ENCODE data around the gene PRR29. TPM values are rescaled to one million over a fixed set of nuclear protein-coding genes. Genes with fewer than 3 reads are reported as not detected.

Gene PRR29
- total and polyA plus RNA-seq, 2 donors (not counting 1 experiment from before 2014, with no cell fraction given): 0.03 TPM; not detected in 1

DNA sequence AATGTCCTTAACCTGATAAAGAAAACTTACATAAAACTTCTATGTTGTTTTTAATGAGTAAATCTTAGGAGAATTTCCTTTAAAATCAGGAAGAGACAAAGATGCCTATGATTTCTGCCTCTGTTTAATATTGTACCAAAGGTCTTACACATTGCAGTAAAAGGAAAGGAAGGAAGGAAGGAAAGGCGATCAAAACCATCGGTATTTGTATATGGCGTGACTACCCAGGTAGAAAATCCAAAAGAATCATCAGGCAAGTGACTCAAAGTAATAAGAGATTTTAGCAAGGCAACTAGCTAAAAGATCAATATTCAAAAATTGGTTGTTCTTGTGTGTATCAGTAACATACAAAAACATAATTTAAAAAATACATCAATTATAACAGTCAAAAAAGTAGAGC is 18.8 kb downstream of the PRR29 start:
- Histone ChIP-seq H3K36me3 (replicated peaks in 1 of 2; ENCODE audit: control extremely low read depth in 1 of 2, control insufficient read depth in 1 of 2, extremely low read depth in 1 of 2, insufficient read depth in 2 of 2, low read length in 1 of 2) (peaks cover 0 to 7% of the 10 kb centered on the region in 2 experiments), H3K79me2 (ENCODE audit: control insufficient read depth, insufficient read depth, low read length) (peaks cover 78% of the 10 kb centered on the region), H3K9me3 (ENCODE audit: control extremely low read depth in 1 of 3, control insufficient read depth in 2 of 3, insufficient read depth in 1 of 3, low read length in 2 of 3) (no peaks in the 10 kb centered on the region), H3K27me3 (replicated peaks in 1 of 4; ENCODE audit: control extremely low read depth in 1 of 4, control insufficient read depth in 3 of 4, insufficient read depth in 4 of 4, low read length in 3 of 4) (no peaks in the 10 kb centered on the region), H3K27ac (ENCODE audit: low read length in 2 of 2) (peak overlapping the region; percentile 53 to 99), H3K9ac (ENCODE audit: low read length) (peak overlapping the region; percentile 51), H3K4me3 (ENCODE audit: control extremely low read depth in 1 of 5, extremely low read depth in 1 of 5, insufficient read depth in 1 of 5, low read depth in 2 of 5, low read length in 4 of 5) (peak overlapping the region in 1 of 5 experiments; percentile 57), H3K4me2 (replicated peaks; ENCODE audit: low read depth, low read length, poor library complexity, severe bottlenecking) (peak overlapping the region; percentile 76), H3K4me1 (ENCODE audit: control insufficient read depth in 2 of 2, insufficient read depth in 2 of 2, low read length in 2 of 2) (peaks cover 74 to 78% of the 10 kb centered on the region in 2 donors), H2AFZ (ENCODE audit: insufficient read depth, low read depth, low read length, poor library complexity, severe bottlenecking) (peak overlapping the region; percentile 18), H4K20me1 (ENCODE audit: control insufficient read depth, insufficient read depth, low read length, poor library complexity, severe bottlenecking) (peaks cover 30% of the 10 kb centered on the region)
- ChIA-PET CTCF (interaction anchor here (0.9 to 3.5 kb wide), 20 partner anchors 9 to 263 kb away, joined by 3 to 37 read pairs (median 6); partner anchors contain the start of gene GH1), POLR2A (interaction anchor here (1.4 kb wide), 2 partner anchors 11 to 70 kb away, joined by 4 read pairs; no protein-coding TSS in a partner anchor)
- H3K9me3 Mint-ChIP-seq (ENCODE audit: insufficient read depth): no peaks in the 10 kb centered on the region
- TF ChIP-seq EZH2 (IDR thresholded peaks at IDR 0.05; ENCODE audit: borderline replicate concordance, insufficient read depth, low read depth, low read length, poor library complexity, severe bottlenecking) (no peak), CTCF (IDR thresholded peaks at IDR 0.05) (no peak)
- peak overlapping the region; percentile 44 for H3K4me3 Mint-ChIP-seq
- H3K4me1 Mint-ChIP-seq: peaks cover 73% of the 10 kb centered on the region
- H3K27ac Mint-ChIP-seq: peak overlapping the region; percentile 38
- H3K27me3 Mint-ChIP-seq: no peaks in the 10 kb centered on the region
- no CpG with 5 or more reads among the region's 3 CpGs for WGBS (ENCODE audit: insufficient coverage)
- no peak for ATAC-seq (ENCODE audit: low read depth)
- intact Hi-C loops (cut with micrococcal nuclease): loop anchor here (1.0 kb wide), 1 partner anchor 19 kb away; the partner anchor contains the start of gene PRR29
- no peak for DNase-seq

GRCh38 chr17:64017381-64017980 is 19.3 kb downstream of the PRR29 start:
- Histone ChIP-seq H3K79me2 (ENCODE audit: control insufficient read depth, insufficient read depth, low read length) (peaks cover 73% of the 10 kb centered on the region), H3K27me3 (replicated peaks in 1 of 4; ENCODE audit: control extremely low read depth in 1 of 4, control insufficient read depth in 3 of 4, insufficient read depth in 4 of 4, low read length in 3 of 4) (no peaks in the 10 kb centered on the region), H3K4me2 (replicated peaks; ENCODE audit: low read depth, low read length, poor library complexity, severe bottlenecking) (peak overlapping the region; percentile 76), H3K36me3 (replicated peaks in 1 of 2; ENCODE audit: control extremely low read depth in 1 of 2, control insufficient read depth in 1 of 2, extremely low read depth in 1 of 2, insufficient read depth in 2 of 2, low read length in 1 of 2) (peaks cover 0 to 5% of the 10 kb centered on the region in 2 experiments), H3K9ac (ENCODE audit: low read length) (peak overlapping the region; percentile 87), H3K9me3 (ENCODE audit: control extremely low read depth in 1 of 3, control insufficient read depth in 2 of 3, insufficient read depth in 1 of 3, low read length in 2 of 3) (no peaks in the 10 kb centered on the region), H2AFZ (ENCODE audit: insufficient read depth, low read depth, low read length, poor library complexity, severe bottlenecking) (no peak overlapping the region), H3K4me1 (ENCODE audit: control insufficient read depth in 2 of 2, insufficient read depth in 2 of 2, low read length in 2 of 2) (peaks cover 76 to 80% of the 10 kb centered on the region in 2 donors), H3K27ac (ENCODE audit: low read length in 2 of 2) (peak overlapping the region; percentile 42 to 99), H4K20me1 (ENCODE audit: control insufficient read depth, insufficient read depth, low read length, poor library complexity, severe bottlenecking) (peaks cover 27% of the 10 kb centered on the region), H3K4me3 (ENCODE audit: control extremely low read depth in 1 of 5, extremely low read depth in 1 of 5, insufficient read depth in 1 of 5, low read depth in 2 of 5, low read length in 4 of 5) (peak overlapping the region in 1 of 5 experiments; percentile 75)
- no peak for DNase-seq
- H3K4me3 Mint-ChIP-seq: peak overlapping the region; percentile 75
- TF ChIP-seq EZH2 (IDR thresholded peaks at IDR 0.05; ENCODE audit: borderline replicate concordance, insufficient read depth, low read depth, low read length, poor library complexity, severe bottlenecking): no peak
- TF ChIP-seq CTCF (IDR thresholded peaks at IDR 0.05): peak; percentile 56
- H3K9me3 Mint-ChIP-seq (ENCODE audit: insufficient read depth): no peaks in the 10 kb centered on the region
- 67% methylated on average over 1 of the region's 2 CpGs for whole genome bisulfite sequencing (ENCODE audit: insufficient coverage)
- ChIA-PET CTCF (interaction anchor here (0.7 to 3.5 kb wide), 19 partner anchors 8 to 127 kb away, joined by 3 to 37 read pairs (median 7); partner anchors contain the start of gene GH1), POLR2A (interaction anchor here (1.4 kb wide), 1 partner anchor 11 kb away, joined by 4 read pairs; no protein-coding TSS in a partner anchor)
- H3K4me1 Mint-ChIP-seq: peaks cover 76% of the 10 kb centered on the region
- intact Hi-C loops (cut with micrococcal nuclease): no loop called here
- peak overlapping the region; percentile 69 for H3K27ac Mint-ChIP-seq
- no peaks in the 10 kb centered on the region for H3K27me3 Mint-ChIP-seq
- no peak for ATAC-seq (ENCODE audit: low read depth)
